Karpas-422 (cell line): ENCODE results near the gene TWIST2. TPM values are rescaled to one million over a fixed set of nuclear protein-coding genes. Genes with fewer than 3 reads are reported as not detected.

ENCODE experiments used
- DNase-seq: peaks from one replicate; pipeline ENCODE4 v3.0.0-alpha.2; 2015
- H2AFZ ChIP-seq: fragments of 200-600 bp; sonication (generic); 2 replicates; pipeline ENCODE4 v1.6.1; 2014; ENCODE audit warnings: antibody characterized with exemption, low read length, mixed read lengths
- H3K27ac ChIP-seq: fragments of 200-600 bp; sonication (generic); 2 replicates; pipeline ENCODE4 v1.5.1; 2014; ENCODE audit warnings: mild to moderate bottlenecking, low read length, moderate library complexity
- H3K27me3 ChIP-seq: fragments of 200-600 bp; sonication (generic); 2 replicates; pipeline ENCODE4 v1.6.1; 2014; ENCODE audit warnings: low read length, mixed read lengths
- H3K36me3 ChIP-seq: fragments of 200-600 bp; sonication (generic); 2 replicates; pipeline ENCODE4 v1.6.1; 2014; ENCODE audit warnings: low read length, mixed read lengths; ENCODE audit not compliant: insufficient read depth
- H3K4me1 ChIP-seq: fragments of 200-600 bp; sonication (generic); 2 replicates; pipeline ENCODE4 v1.6.1; 2014; ENCODE audit warnings: mild to moderate bottlenecking, low read length, mixed read lengths
- H3K4me2 ChIP-seq: fragments of 200-600 bp; sonication (generic); 2 replicates; pipeline ENCODE4 v1.6.1; 2014; ENCODE audit warnings: low read length, low read depth, mild to moderate bottlenecking; ENCODE audit not compliant: poor library complexity, severe bottlenecking
- H3K4me3 ChIP-seq: fragments of 200-600 bp; sonication (generic); 2 replicates; pipeline ENCODE4 v1.5.1; 2014; ENCODE audit warnings: mild to moderate bottlenecking, antibody characterized with exemption, low read length, mixed read lengths
- H3K79me2 ChIP-seq: fragments of 200-600 bp; sonication (generic); 2 replicates; pipeline ENCODE4 v1.6.1; 2014; ENCODE audit warnings: mild to moderate bottlenecking, low read length, mixed read lengths
- H3K9ac ChIP-seq: fragments of 200-600 bp; sonication (generic); 2 replicates; pipeline ENCODE4 v1.6.0; 2014; ENCODE audit warnings: low read length
- H3K9me2 ChIP-seq: fragments of 200-600 bp; sonication (generic), shearing (Covaris generic); replicated peaks from 2 replicates; pipeline ENCODE4 v1.6.0; 2014; ENCODE audit warnings: mild to moderate bottlenecking, low read length, moderate library complexity; ENCODE audit not compliant: insufficient read depth
- H3K9me3 ChIP-seq: fragments of 300-700, 200-600 bp; sonication (generic); 2 replicates; pipeline ENCODE4 v1.6.1; 2014; ENCODE audit warnings: low read length, mixed read lengths
- H4K20me1 ChIP-seq: fragments of 200-600 bp; sonication (generic); 2 replicates; pipeline ENCODE4 v1.6.1; 2014; ENCODE audit warnings: mild to moderate bottlenecking, antibody characterized with exemption, low read length, low read depth; ENCODE audit not compliant: insufficient read depth
- total RNA-seq: library from RNA; depleted of rRNA; stranded (reverse); fragments of >200 nt; shearing (Covaris generic); gene quantifications from 2 replicates; pipeline ENCODE4 v1.2.3, GENCODE V29; 2014; ENCODE audit warnings: low replicate concordance

Gene TWIST2
- total RNA-seq, 1 experiment from 2014 or later = 0.67 TPM

GRCh38 chr2:238901461-238902057 lies 53.7 kb downstream of the TWIST2 start:
- Histone ChIP-seq H3K9ac (no peak overlapping the region), H3K9me2 (no peaks in the 10 kb centered on the region), H3K36me3 (no peaks in the 10 kb centered on the region), H3K4me3 (no peak overlapping the region), H3K9me3 (no peaks in the 10 kb centered on the region; the same call in 1 of the 2 replicates), H2AFZ (no peak overlapping the region), H3K79me2 (no peaks in the 10 kb centered on the region), H4K20me1 (no peaks in the 10 kb centered on the region), H3K27me3 (no peaks in the 10 kb centered on the region), H3K27ac (no peak overlapping the region), H3K4me1 (no peaks in the 10 kb centered on the region), H3K4me2 (no peak overlapping the region)
- no peak for DNase-seq

GRCh38 chr2:238902285-238902684 lies 54.4 kb downstream of the TWIST2 start:
- H3K4me3 ChIP-seq = no peak overlapping the region
- no peak overlapping the region for H3K4me2 ChIP-seq
- no peak overlapping the region for H2AFZ ChIP-seq
- no peak overlapping the region for H3K9ac ChIP-seq
- no peaks in the 10 kb centered on the region for H3K36me3 ChIP-seq
- H4K20me1 ChIP-seq = no peaks in the 10 kb centered on the region
- no peak for DNase-seq
- no peaks in the 10 kb centered on the region for H3K79me2 ChIP-seq
- H3K4me1 ChIP-seq = no peaks in the 10 kb centered on the region
- H3K9me3 ChIP-seq = no peaks in the 10 kb centered on the region; the same call in 1 of the 2 replicates
- H3K27me3 ChIP-seq = no peaks in the 10 kb centered on the region
- no peak overlapping the region for H3K27ac ChIP-seq
- H3K9me2 ChIP-seq = no peaks in the 10 kb centered on the region

GRCh38 chr2:238903141-238903540 lies 55.3 kb downstream of the TWIST2 start:
- no peak for DNase-seq
- no peak overlapping the region for H3K4me3 ChIP-seq
- no peaks in the 10 kb centered on the region for H3K79me2 ChIP-seq
- H3K27ac ChIP-seq = no peak overlapping the region
- H2AFZ ChIP-seq = no peak overlapping the region
- H3K4me2 ChIP-seq = no peak overlapping the region
- no peaks in the 10 kb centered on the region for H3K4me1 ChIP-seq
- H3K9ac ChIP-seq = no peak overlapping the region
- no peaks in the 10 kb centered on the region for H3K9me2 ChIP-seq
- no peaks in the 10 kb centered on the region for H4K20me1 ChIP-seq
- H3K27me3 ChIP-seq = no peaks in the 10 kb centered on the region
- peaks cover 6% of the 10 kb centered on the region for H3K9me3 ChIP-seq
- no peaks in the 10 kb centered on the region for H3K36me3 ChIP-seq

GRCh38 chr2:238904177-238904576 lies 56.3 kb downstream of the TWIST2 start:
- no peak overlapping the region for H3K4me2 ChIP-seq
- H3K79me2 ChIP-seq = no peaks in the 10 kb centered on the region
- DNase-seq = no peak
- H3K27me3 ChIP-seq = no peaks in the 10 kb centered on the region
- H3K36me3 ChIP-seq = no peaks in the 10 kb centered on the region
- H3K9me3 ChIP-seq = peaks cover 9% of the 10 kb centered on the region
- H4K20me1 ChIP-seq = no peaks in the 10 kb centered on the region
- H3K9me2 ChIP-seq = no peaks in the 10 kb centered on the region
- no peak overlapping the region for H3K4me3 ChIP-seq
- no peak overlapping the region for H3K9ac ChIP-seq
- no peaks in the 10 kb centered on the region for H3K4me1 ChIP-seq
- H3K27ac ChIP-seq = no peak overlapping the region
- H2AFZ ChIP-seq = no peak overlapping the region

- no peaks in the 10 kb centered on the region for H4K20me1 ChIP-seq
- H3K79me2 ChIP-seq = no peaks in the 10 kb centered on the region
- H3K27me3 ChIP-seq = no peaks in the 10 kb centered on the region
- no peak for DNase-seq
- no peaks in the 10 kb centered on the region for H3K9me2 ChIP-seq
- H3K36me3 ChIP-seq = no peaks in the 10 kb centered on the region
- no peak overlapping the region for H3K4me3 ChIP-seq
- H3K9me3 ChIP-seq = peaks cover 9% of the 10 kb centered on the region
- no peak overlapping the region for H3K9ac ChIP-seq
- no peak overlapping the region for H3K4me2 ChIP-seq
- no peak overlapping the region for H3K27ac ChIP-seq
- H3K4me1 ChIP-seq = no peaks in the 10 kb centered on the region
- no peak overlapping the region for H2AFZ ChIP-seq
These were observed 56.8 kb downstream of the TWIST2 start for GRCh38 chr2:238904716-238905115.

GRCh38 chr2:238905224-238905623 lies 57.3 kb downstream of the TWIST2 start:
- Histone ChIP-seq H3K9me2 (no peaks in the 10 kb centered on the region), H3K79me2 (no peaks in the 10 kb centered on the region), H3K9me3 (peaks cover 9% of the 10 kb centered on the region), H4K20me1 (no peaks in the 10 kb centered on the region), H3K9ac (no peak overlapping the region), H2AFZ (no peak overlapping the region), H3K27me3 (no peaks in the 10 kb centered on the region), H3K27ac (no peak overlapping the region), H3K4me1 (no peaks in the 10 kb centered on the region), H3K36me3 (no peaks in the 10 kb centered on the region), H3K4me3 (no peak overlapping the region), H3K4me2 (no peak overlapping the region)
- DNase-seq = no peak

- Histone ChIP-seq H4K20me1 (no peaks in the 10 kb centered on the region), H3K79me2 (no peaks in the 10 kb centered on the region), H3K36me3 (no peaks in the 10 kb centered on the region), H3K4me3 (no peak overlapping the region), H3K9me2 (no peaks in the 10 kb centered on the region), H2AFZ (no peak overlapping the region), H3K9me3 (peaks cover 9% of the 10 kb centered on the region), H3K27me3 (no peaks in the 10 kb centered on the region), H3K9ac (no peak overlapping the region), H3K4me1 (no peaks in the 10 kb centered on the region), H3K27ac (no peak overlapping the region), H3K4me2 (no peak overlapping the region)
- no peak for DNase-seq
These were observed 57.8 kb downstream of the TWIST2 start for GRCh38 chr2:238905644-238906043.

- Histone ChIP-seq H3K4me3 (no peak overlapping the region), H3K79me2 (no peaks in the 10 kb centered on the region), H3K9ac (no peak overlapping the region), H3K9me3 (peaks cover 9% of the 10 kb centered on the region), H3K9me2 (no peaks in the 10 kb centered on the region), H4K20me1 (no peaks in the 10 kb centered on the region), H3K4me2 (no peak overlapping the region), H3K36me3 (no peaks in the 10 kb centered on the region), H3K27me3 (no peaks in the 10 kb centered on the region), H3K4me1 (no peaks in the 10 kb centered on the region), H3K27ac (no peak overlapping the region), H2AFZ (no peak overlapping the region)
- DNase-seq = no peak
These were observed 58.5 kb downstream of the TWIST2 start for GRCh38 chr2:238906254-238906935.
